Measurements from ENCODE around the gene TAF7L. TPM values are rescaled to one million over a fixed set of nuclear protein-coding genes. Genes with fewer than 3 reads are reported as not detected.

TAF7L gene
- total and polyA plus RNA-seq, 2 experiments from 2014 or later = 0.27 TPM; not detected in 1

- Histone ChIP-seq H3K4me1 (ENCODE audit: low read depth) (no peaks in the 10 kb centered on the region), H3K9me3 (ENCODE audit: low read depth) (no peaks in the 10 kb centered on the region), H3K27me3 (no peaks in the 10 kb centered on the region), H3K27ac (no peak overlapping the region), H3K36me3 (no peaks in the 10 kb centered on the region), H3K4me3 (no peak overlapping the region)
- no peak for TF ChIP-seq CTCF (IDR thresholded peaks at IDR 0.05; ENCODE audit: low read depth, low read length)
- no peak for DNase-seq (ENCODE audit: low read depth in 1 of 2, low spot score in 1 of 2)
Measured at GRCh38 chrX:101276238-101276637, 14.9 kb downstream of the TAF7L start.

DNA sequence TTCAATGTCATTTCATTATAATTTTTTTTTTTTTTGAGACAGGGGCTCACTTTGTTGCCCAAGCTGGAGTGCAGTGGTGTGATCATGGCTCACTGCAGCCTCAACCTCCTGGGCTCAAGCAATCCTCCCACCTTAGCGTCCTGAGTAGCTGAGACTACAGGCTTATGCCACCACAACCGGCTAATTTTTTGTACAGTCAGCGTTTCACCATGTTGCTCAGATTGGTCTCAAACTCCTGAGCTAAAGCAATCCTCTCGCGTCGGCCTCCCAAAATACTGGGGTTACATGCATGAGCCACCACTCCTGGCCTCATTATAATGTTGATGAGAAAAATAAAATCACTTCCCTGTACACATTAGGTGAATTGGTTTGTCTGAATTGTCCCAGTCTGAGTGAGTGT, 16.9 kb downstream of the TAF7L start:
- Histone ChIP-seq H3K9me3 (ENCODE audit: low read depth) (no peaks in the 10 kb centered on the region), H3K36me3 (no peaks in the 10 kb centered on the region), H3K4me1 (ENCODE audit: low read depth) (no peaks in the 10 kb centered on the region), H3K4me3 (no peak overlapping the region), H3K27ac (no peak overlapping the region), H3K27me3 (no peaks in the 10 kb centered on the region)
- no peak for TF ChIP-seq CTCF (IDR thresholded peaks at IDR 0.05; ENCODE audit: low read depth, low read length)
- DNase-seq (ENCODE audit: low read depth in 1 of 2, low spot score in 1 of 2) = no peak

GRCh38 chrX:101265869-101266428, 25.2 kb downstream of the TAF7L start:
- peak in 1 of 2 donors; percentile 34 for DNase-seq (ENCODE audit: low read depth in 1 of 2, low spot score in 1 of 2)
- H3K4me1 ChIP-seq (ENCODE audit: low read depth) = no peaks in the 10 kb centered on the region
- no peak overlapping the region for H3K27ac ChIP-seq
- H3K36me3 ChIP-seq = no peaks in the 10 kb centered on the region
- H3K9me3 ChIP-seq (ENCODE audit: low read depth) = no peaks in the 10 kb centered on the region
- H3K27me3 ChIP-seq = no peaks in the 10 kb centered on the region
- no peak overlapping the region for H3K4me3 ChIP-seq
- TF ChIP-seq CTCF (IDR thresholded peaks at IDR 0.05; ENCODE audit: low read depth, low read length) = no peak

DNA sequence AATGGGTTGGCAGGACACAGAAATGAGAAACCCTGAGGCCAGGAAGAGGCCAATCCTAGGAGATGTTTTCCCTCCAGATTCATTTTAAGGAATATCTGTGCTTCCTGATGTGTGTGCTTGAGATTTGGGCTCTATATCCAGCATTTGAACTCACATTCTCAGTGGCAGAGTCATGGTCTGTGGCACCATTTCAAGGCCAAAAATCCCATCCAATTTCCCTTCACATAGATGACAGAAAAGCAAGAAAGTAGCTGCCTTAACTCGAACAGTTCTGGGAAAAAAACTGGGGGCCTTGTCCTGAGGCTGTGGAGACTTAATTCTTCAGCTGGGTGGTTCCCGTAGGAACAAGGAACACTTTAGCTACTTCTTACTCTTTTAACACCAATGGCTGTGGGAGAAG, 27.4 kb downstream of the TAF7L start:
- TF ChIP-seq CTCF (IDR thresholded peaks at IDR 0.05; ENCODE audit: low read depth, low read length) = no peak
- no peaks in the 10 kb centered on the region for H3K4me1 ChIP-seq (ENCODE audit: low read depth)
- no peak for DNase-seq (ENCODE audit: low read depth in 1 of 2, low spot score in 1 of 2)
- no peak overlapping the region for H3K27ac ChIP-seq
- no peaks in the 10 kb centered on the region for H3K36me3 ChIP-seq
- H3K27me3 ChIP-seq = no peaks in the 10 kb centered on the region
- no peaks in the 10 kb centered on the region for H3K9me3 ChIP-seq (ENCODE audit: low read depth)
- H3K4me3 ChIP-seq = no peak overlapping the region

DNA sequence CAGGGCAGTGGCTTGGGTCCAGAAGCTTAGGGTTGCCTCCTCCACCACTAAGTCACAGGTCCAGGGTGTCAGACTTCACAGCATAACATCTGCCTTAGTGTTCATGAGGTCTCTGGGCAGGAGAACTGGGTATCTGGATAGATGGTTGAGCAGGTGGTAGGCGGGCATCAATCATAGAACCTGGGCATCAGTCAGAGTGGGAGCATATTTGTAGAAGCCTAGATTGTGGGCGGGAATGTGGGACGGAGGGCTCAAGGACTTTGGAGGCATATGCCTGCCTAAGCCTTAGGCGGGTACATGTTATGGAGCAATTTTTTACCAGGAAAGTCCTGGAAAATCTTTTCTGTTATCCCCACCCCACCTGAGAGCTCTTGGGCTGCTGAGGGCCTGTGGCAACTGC, 28.5 kb downstream of the TAF7L start:
- no peak overlapping the region for H3K4me3 ChIP-seq
- no peaks in the 10 kb centered on the region for H3K4me1 ChIP-seq (ENCODE audit: low read depth)
- no peaks in the 10 kb centered on the region for H3K9me3 ChIP-seq (ENCODE audit: low read depth)
- DNase-seq (ENCODE audit: low read depth in 1 of 2, low spot score in 1 of 2) = no peak
- no peak for TF ChIP-seq CTCF (IDR thresholded peaks at IDR 0.05; ENCODE audit: low read depth, low read length)
- no peak overlapping the region for H3K27ac ChIP-seq
- no peaks in the 10 kb centered on the region for H3K27me3 ChIP-seq
- no peaks in the 10 kb centered on the region for H3K36me3 ChIP-seq

GRCh38 chrX:101260435-101260834, 30.7 kb downstream of the TAF7L start:
- peak; percentile 27 for TF ChIP-seq CTCF (IDR thresholded peaks at IDR 0.05; ENCODE audit: low read depth, low read length)
- no peaks in the 10 kb centered on the region for H3K4me1 ChIP-seq (ENCODE audit: low read depth)
- no peak overlapping the region for H3K4me3 ChIP-seq
- H3K9me3 ChIP-seq (ENCODE audit: low read depth) = no peaks in the 10 kb centered on the region
- peak; percentile 10 to 14 for DNase-seq (ENCODE audit: low read depth in 1 of 2, low spot score in 1 of 2)
- no peaks in the 10 kb centered on the region for H3K27me3 ChIP-seq
- no peaks in the 10 kb centered on the region for H3K36me3 ChIP-seq
- no peak overlapping the region for H3K27ac ChIP-seq

Data from cardiac muscle cell (in vitro differentiated cells and primary cell).